Nephron (organoid): ENCODE data around the gene RPTOR.

Experiments used
- H3K27ac Mint-ChIP-seq, 3 experiments: 2 replicates each; pipeline ENCODE4 v1.8.0; 2020; ENCODE audit warnings: mixed read lengths in 3 of 3, mild to moderate bottlenecking in 2 of 3, moderate library complexity in 1 of 3
- H3K27me3 Mint-ChIP-seq: 2 replicates; pipeline ENCODE4 v1.8.0; 2021; ENCODE audit warnings: low read depth, mild to moderate bottlenecking, moderate library complexity, mixed read lengths
- H3K36me3 Mint-ChIP-seq: 2 replicates; pipeline ENCODE4 v1.8.0; 2020; ENCODE audit warnings: low read depth, mixed read lengths
- H3K4me1 Mint-ChIP-seq: 2 replicates; pipeline ENCODE4 v1.8.0; 2020; ENCODE audit warnings: mixed read lengths
- H3K4me3 Mint-ChIP-seq, 3 experiments: 2 replicates each; pipeline ENCODE4 v1.8.0; 2020; ENCODE audit warnings: mild to moderate bottlenecking in 3 of 3, mixed read lengths in 3 of 3, moderate library complexity in 2 of 3
- H3K9me3 Mint-ChIP-seq: 2 replicates; pipeline ENCODE4 v1.8.0; 2020; ENCODE audit warnings: mixed read lengths
- CTCF ChIP-seq, 3 experiments: fragments of 200-600 bp; sonication (generic); IDR thresholded peaks; one replicate each; pipeline ENCODE4 v1.5.0; 2021; ENCODE audit warnings: antibody characterized with exemption in 3 of 3; ENCODE audit not compliant: unreplicated experiment in 3 of 3

Gene RPTOR

GRCh38 chr17:80951121-80952090 lies 406.8 kb downstream of the RPTOR start:
- no peak overlapping the region for H3K4me3 Mint-ChIP-seq

GRCh38 chr17:80952291-80952690 lies 407.7 kb downstream of the RPTOR start:
- Mint-ChIP-seq H3K27me3 (no peaks in the 10 kb centered on the region), H3K4me3 (no peak overlapping the region), H3K36me3 (peaks cover 21% of the 10 kb centered on the region)

More at GRCh38 chr17:80951121-80952090, 406.8 kb downstream of the RPTOR start:
- Mint-ChIP-seq H3K36me3 (peaks cover 30% of the 10 kb centered on the region), H3K4me1 (no peaks in the 10 kb centered on the region), H3K27ac (no peak overlapping the region), H3K9me3 (peaks cover 6% of the 10 kb centered on the region), H3K27me3 (no peaks in the 10 kb centered on the region)
- TF ChIP-seq CTCF (IDR thresholded peaks at IDR 0.05; ENCODE audit: unreplicated experiment in 3 of 3), result no peak

GRCh38 chr17:80953471-80954315 lies 409.1 kb downstream of the RPTOR start:
- Mint-ChIP-seq H3K36me3 (peaks cover 18% of the 10 kb centered on the region), H3K27ac (no peak overlapping the region), H3K4me1 (no peaks in the 10 kb centered on the region), H3K4me3 (no peak overlapping the region), H3K9me3 (peaks cover 6% of the 10 kb centered on the region), H3K27me3 (no peaks in the 10 kb centered on the region)
- no peak for TF ChIP-seq CTCF (IDR thresholded peaks at IDR 0.05; ENCODE audit: unreplicated experiment in 3 of 3)

More at GRCh38 chr17:80952291-80952690, 407.7 kb downstream of the RPTOR start:
- TF ChIP-seq CTCF (IDR thresholded peaks at IDR 0.05; ENCODE audit: unreplicated experiment in 3 of 3), result no peak
- no peaks in the 10 kb centered on the region for H3K4me1 Mint-ChIP-seq
- peaks cover 6% of the 10 kb centered on the region for H3K9me3 Mint-ChIP-seq
- H3K27ac Mint-ChIP-seq, result peak overlapping the region in 1 of 3 experiments; percentile 22

- H3K27ac Mint-ChIP-seq, result peak overlapping the region in 1 of 3 experiments; percentile 27
- H3K36me3 Mint-ChIP-seq, result peaks cover 17% of the 10 kb centered on the region
Observed at GRCh38 chr17:80955078-80955477, 410.4 kb downstream of the RPTOR start.

More at GRCh38 chr17:80955078-80955477, 410.4 kb downstream of the RPTOR start:
- Mint-ChIP-seq H3K9me3 (peaks cover 6% of the 10 kb centered on the region), H3K4me3 (no peak overlapping the region), H3K4me1 (peaks cover 7% of the 10 kb centered on the region), H3K27me3 (no peaks in the 10 kb centered on the region)
- TF ChIP-seq CTCF (IDR thresholded peaks at IDR 0.05; ENCODE audit: unreplicated experiment in 3 of 3), result no peak
